ENCODE results near the gene INPP4B. TPM values are rescaled to one million over a fixed set of nuclear protein-coding genes. Genes with fewer than 3 reads are reported as not detected.

INPP4B gene
- total and polyA plus RNA-seq, 2 of the 4 experiments (the other 2 are of a cell fraction), result 1.8 to 14.0 TPM

GRCh38 chr4:142324572-142324971, 521.5 kb downstream of the INPP4B start:
- Histone ChIP-seq H3K79me1 (ENCODE audit: low read depth in 1 of 2, low read length in 2 of 2) (0 out of 4 replicates have a peak, but pooled peaks cover 0 to 3% of the 10 kb centered on the region in 2 experiments), H3K9me3 (ENCODE audit: control insufficient read depth, insufficient read depth, low read length) (no peaks in the 10 kb centered on the region), H3K4ac (ENCODE audit: low read depth, low read length) (no peak overlapping the region), H2AK9ac (replicated peaks; ENCODE audit: low read depth, low read length, poor library complexity) (no peak overlapping the region), H2AFZ (replicated peaks; ENCODE audit: low read length, poor library complexity) (no peak overlapping the region), H2BK15ac (ENCODE audit: low read depth, low read length) (no peak overlapping the region), H2BK5ac (ENCODE audit: low read depth, low read length, poor library complexity, severe bottlenecking) (no peak overlapping the region), H3K4me3 (ENCODE audit: insufficient read depth, low read depth, low read length) (no peak overlapping the region), H4K20me1 (ENCODE audit: insufficient read depth, low read length) (no peaks in the 10 kb centered on the region), H3K27me3 (ENCODE audit: control insufficient read depth, insufficient read depth, low read length) (no peaks in the 10 kb centered on the region), H3K56ac (ENCODE audit: extremely low read depth, insufficient read depth, low read length) (no peak overlapping the region), H4K91ac (ENCODE audit: insufficient read depth, low read depth, low read length) (no peak overlapping the region), H3K9ac (ENCODE audit: low read depth, low read length) (no peak overlapping the region), H4K5ac (ENCODE audit: low read depth, low read length) (no peak overlapping the region), H3K4me1 (ENCODE audit: control insufficient read depth, insufficient read depth, low read length) (no peaks in the 10 kb centered on the region), H3K18ac (ENCODE audit: low read depth, low read length) (no peak overlapping the region), H2BK20ac (ENCODE audit: low read depth, low read length) (no peak overlapping the region), H2BK120ac (ENCODE audit: low read depth, low read length) (no peak overlapping the region), H3K23ac (ENCODE audit: low read depth, low read length) (no peak overlapping the region), H3K27ac (ENCODE audit: insufficient read depth, low read length) (no peak overlapping the region), H2AK5ac (ENCODE audit: low read depth, low read length) (no peak overlapping the region), H3K14ac (replicated peaks; ENCODE audit: low read depth, low read length) (no peak overlapping the region), H3K36me3 (ENCODE audit: control insufficient read depth, insufficient read depth, low read length) (no peaks in the 10 kb centered on the region), H3K9me1 (ENCODE audit: insufficient read depth, low read length) (no peaks in the 10 kb centered on the region), H3K4me2 (ENCODE audit: low read depth, low read length) (no peak overlapping the region), H4K8ac (ENCODE audit: low read depth in 2 of 2, low read length in 2 of 2) (no peak overlapping the region)
- 86% methylated on average over 1 of the region's 1 CpG; no CpG with 5 or more reads in 1 of the 2 experiments for WGBS, 2 experiments (ENCODE audit: extremely low coverage in 2 of 2, insufficient read length in 1 of 2)
- BruUV-seq (replicated peaks), result no TSS peak
- no peak for ATAC-seq (ENCODE audit: low read depth)
- ChIA-PET POLR2A (ENCODE audit: unreplicated experiment) (no interaction called here), CTCF (no interaction called here)
- intact Hi-C loops (cut with micrococcal nuclease), result no loop called here
- no peak for DNase-seq
- in situ Hi-C loops (cut with MboI; ENCODE audit: low sequenced_read_pairs), result no loop called here
- dilution Hi-C loops (cut with HindIII; ENCODE audit: low sequenced_read_pairs, unreplicated experiment), result no loop called here
- TF ChIP-seq, protein P1, sequence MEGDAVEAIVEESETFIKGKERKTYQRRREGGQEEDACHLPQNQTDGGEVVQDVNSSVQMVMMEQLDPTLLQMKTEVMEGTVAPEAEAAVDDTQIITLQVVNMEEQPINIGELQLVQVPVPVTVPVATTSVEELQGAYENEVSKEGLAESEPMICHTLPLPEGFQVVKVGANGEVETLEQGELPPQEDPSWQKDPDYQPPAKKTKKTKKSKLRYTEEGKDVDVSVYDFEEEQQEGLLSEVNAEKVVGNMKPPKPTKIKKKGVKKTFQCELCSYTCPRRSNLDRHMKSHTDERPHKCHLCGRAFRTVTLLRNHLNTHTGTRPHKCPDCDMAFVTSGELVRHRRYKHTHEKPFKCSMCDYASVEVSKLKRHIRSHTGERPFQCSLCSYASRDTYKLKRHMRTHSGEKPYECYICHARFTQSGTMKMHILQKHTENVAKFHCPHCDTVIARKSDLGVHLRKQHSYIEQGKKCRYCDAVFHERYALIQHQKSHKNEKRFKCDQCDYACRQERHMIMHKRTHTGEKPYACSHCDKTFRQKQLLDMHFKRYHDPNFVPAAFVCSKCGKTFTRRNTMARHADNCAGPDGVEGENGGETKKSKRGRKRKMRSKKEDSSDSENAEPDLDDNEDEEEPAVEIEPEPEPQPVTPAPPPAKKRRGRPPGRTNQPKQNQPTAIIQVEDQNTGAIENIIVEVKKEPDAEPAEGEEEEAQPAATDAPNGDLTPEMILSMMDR (conservative IDR thresholded peaks at IDR 0.05; ENCODE audit: low read depth, low read length), result no peak
- TF ChIP-seq ELK1 (IDR thresholded peaks at IDR 0.05; ENCODE audit: borderline replicate concordance, low read depth, low read length), result no peak
- no peak for TF ChIP-seq POLR2A (IDR thresholded peaks at IDR 0.05; ENCODE audit: low read depth, low read length)
- TF ChIP-seq CEBPB (IDR thresholded peaks at IDR 0.05; ENCODE audit: low read depth, low read length), result no peak
- TF ChIP-seq MAZ (IDR thresholded peaks at IDR 0.05; ENCODE audit: borderline replicate concordance, low read depth, low read length), result no peak
- TF ChIP-seq CHD1 (IDR thresholded peaks at IDR 0.05; ENCODE audit: low read depth, low read length), result no peak
- TF ChIP-seq BHLHE40 (IDR thresholded peaks at IDR 0.05; ENCODE audit: low read depth, low read length), result no peak
- TF ChIP-seq RCOR1 (IDR thresholded peaks at IDR 0.05; ENCODE audit: insufficient replicate concordance, low read length), result no peak
- TF ChIP-seq RFX5 (IDR thresholded peaks at IDR 0.05; ENCODE audit: low read depth, low read length), result no peak
- TF ChIP-seq NFE2L2 (IDR thresholded peaks at IDR 0.05; ENCODE audit: low read depth, low read length), result no peak
- TF ChIP-seq USF2 (IDR thresholded peaks at IDR 0.05; ENCODE audit: low read depth, low read length), result no peak
- no peak for TF ChIP-seq RAD21 (IDR thresholded peaks at IDR 0.05; ENCODE audit: low read length)
- no peak for TF ChIP-seq MAFK (IDR thresholded peaks at IDR 0.05; ENCODE audit: low read depth, low read length)
